Activated CD8-positive, alpha-beta memory T cell treated with anti-CD3 and anti-CD28 coated beads, Interleukin-2, amount 10 ng/mL, durations not matched to agents 7 days and 5 days (primary cell): ENCODE data around the gene ARMH1. TPM values are rescaled to one million over a fixed set of nuclear protein-coding genes. Genes with fewer than 3 reads are reported as not detected.

Experiments used
- ATAC-seq: fragments of 150-1000 bp; cut with Tn5 transposase; one replicate; pipeline ENCODE4 v1.10.0; 2021; ENCODE audit warnings: moderate library complexity
- CTCF ChIA-PET: fragments of 350-600 bp; sonication (Branson Sonifier 250); formaldehyde crosslinking; loops from one replicate; lab custom pipeline; 2021; ENCODE audit warnings: antibody characterized with exemption; lab: Charles Lee
- DNase-seq: peaks from one replicate; pipeline ENCODE4 v3.0.0-alpha.2; 2020
- H3K27ac Mint-ChIP-seq: one replicate; pipeline ENCODE4 v1.8.0; 2021; ENCODE audit warnings: mild to moderate bottlenecking, mixed read lengths
- H3K27me3 Mint-ChIP-seq: one replicate; pipeline ENCODE4 v1.8.0; 2021; ENCODE audit warnings: mixed read lengths
- H3K36me3 Mint-ChIP-seq: one replicate; pipeline ENCODE4 v1.8.0; 2021; ENCODE audit warnings: mild to moderate bottlenecking, mixed read lengths
- H3K4me1 Mint-ChIP-seq: one replicate; pipeline ENCODE4 v1.8.0; 2021; ENCODE audit warnings: mixed read lengths
- H3K4me3 Mint-ChIP-seq: one replicate; pipeline ENCODE4 v1.8.0; 2021; ENCODE audit warnings: mild to moderate bottlenecking, moderate library complexity, mixed read lengths
- H3K9me3 Mint-ChIP-seq: one replicate; pipeline ENCODE4 v1.8.0; 2022; ENCODE audit warnings: low read depth, mixed read lengths
- total RNA-seq, 2 experiments: library from RNA; stranded (reverse); gene quantifications; one replicate each; pipeline ENCODE4 v1.2.3, GENCODE V29; 2021

The ARMH1 gene
- total RNA-seq, 2 experiments from 2014 or later: 17.0 to 17.2 TPM

- H3K4me1 Mint-ChIP-seq: peaks cover 21% of the 10 kb centered on the region
- H3K9me3 Mint-ChIP-seq: no peaks in the 10 kb centered on the region
- H3K36me3 Mint-ChIP-seq: no peaks in the 10 kb centered on the region
- ATAC-seq (no peak), DNase-seq (no peak)
- no peak overlapping the region for H3K4me3 Mint-ChIP-seq
- CTCF ChIA-PET: interaction anchor here (3.7 kb wide), 1 partner anchor 8 kb away, joined by 18 read pairs; no protein-coding TSS in a partner anchor
- no peaks in the 10 kb centered on the region for H3K27me3 Mint-ChIP-seq
- no peak overlapping the region for H3K27ac Mint-ChIP-seq
Measured at GRCh38 chr1:44677201-44677766, 2.8 kb downstream of the ARMH1 start.

- ATAC-seq (no peak), DNase-seq (no peak)
- CTCF ChIA-PET: no interaction called here
- H3K36me3 Mint-ChIP-seq: no peaks in the 10 kb centered on the region
- no peak overlapping the region for H3K27ac Mint-ChIP-seq
- H3K4me3 Mint-ChIP-seq: no peak overlapping the region
- H3K9me3 Mint-ChIP-seq: no peaks in the 10 kb centered on the region
- H3K4me1 Mint-ChIP-seq: peaks cover 13% of the 10 kb centered on the region
- no peaks in the 10 kb centered on the region for H3K27me3 Mint-ChIP-seq
Measured at GRCh38 chr1:44678120-44678519, 3.6 kb downstream of the ARMH1 start.

GRCh38 chr1:44678626-44679025 lies 4.1 kb downstream of the ARMH1 start:
- Mint-ChIP-seq H3K27ac (no peak overlapping the region), H3K4me1 (peaks cover 8% of the 10 kb centered on the region), H3K36me3 (no peaks in the 10 kb centered on the region), H3K27me3 (no peaks in the 10 kb centered on the region), H3K4me3 (no peak overlapping the region), H3K9me3 (no peaks in the 10 kb centered on the region)
- no peak for DNase-seq
- CTCF ChIA-PET: no interaction called here
- ATAC-seq: no peak

- Mint-ChIP-seq H3K27me3 (no peaks in the 10 kb centered on the region), H3K36me3 (no peaks in the 10 kb centered on the region), H3K9me3 (no peaks in the 10 kb centered on the region), H3K27ac (no peak overlapping the region), H3K4me1 (peaks cover 15% of the 10 kb centered on the region), H3K4me3 (no peak overlapping the region)
- DNase-seq (no peak), ATAC-seq (no peak)
- CTCF ChIA-PET: no interaction called here
Measured at GRCh38 chr1:44679468-44679867, 5.0 kb downstream of the ARMH1 start.

- Mint-ChIP-seq H3K4me3 (no peak overlapping the region), H3K9me3 (no peaks in the 10 kb centered on the region), H3K27ac (no peak overlapping the region), H3K4me1 (peaks cover 15% of the 10 kb centered on the region), H3K36me3 (no peaks in the 10 kb centered on the region), H3K27me3 (no peaks in the 10 kb centered on the region)
- CTCF ChIA-PET: no interaction called here
- no peak for ATAC-seq
- DNase-seq: no peak
Measured at GRCh38 chr1:44681905-44682882, 7.7 kb downstream of the ARMH1 start.

GRCh38 chr1:44682883-44683265 lies 8.4 kb downstream of the ARMH1 start:
- Mint-ChIP-seq H3K4me3 (no peak overlapping the region), H3K9me3 (no peaks in the 10 kb centered on the region), H3K4me1 (peaks cover 15% of the 10 kb centered on the region), H3K27me3 (no peaks in the 10 kb centered on the region), H3K36me3 (no peaks in the 10 kb centered on the region), H3K27ac (no peak overlapping the region)
- ATAC-seq (no peak), DNase-seq (no peak)
- CTCF ChIA-PET: interaction anchor here (1.2 kb wide), 1 partner anchor 26 kb away, joined by 3 read pairs; no protein-coding TSS in a partner anchor

- DNase-seq (peak; percentile 45), ATAC-seq (peak; percentile 57)
- H3K36me3 Mint-ChIP-seq: no peaks in the 10 kb centered on the region
- H3K9me3 Mint-ChIP-seq: no peaks in the 10 kb centered on the region
- peak overlapping the region; percentile 44 for H3K27ac Mint-ChIP-seq
- no peaks in the 10 kb centered on the region for H3K27me3 Mint-ChIP-seq
- H3K4me1 Mint-ChIP-seq: peaks cover 15% of the 10 kb centered on the region
- CTCF ChIA-PET: interaction anchor here (0.8 to 5.1 kb wide), 4 partner anchors 9 to 37 kb away, joined by 3 to 18 read pairs (median 4); partner anchors contain the start of genes ARMH1 and TMEM53
- no peak overlapping the region for H3K4me3 Mint-ChIP-seq
Measured at GRCh38 chr1:44684525-44684924, 10.0 kb downstream of the ARMH1 start.

- CTCF ChIA-PET: interaction anchor here (0.7 to 5.1 kb wide), 4 partner anchors 10 to 37 kb away, joined by 3 to 18 read pairs (median 4); partner anchors contain the start of genes ARMH1 and TMEM53
- peaks cover under 1% of the 10 kb centered on the region for H3K27me3 Mint-ChIP-seq
- DNase-seq (no peak), ATAC-seq (no peak)
- H3K4me1 Mint-ChIP-seq: peaks cover 15% of the 10 kb centered on the region
- H3K36me3 Mint-ChIP-seq: no peaks in the 10 kb centered on the region
- H3K9me3 Mint-ChIP-seq: no peaks in the 10 kb centered on the region
- H3K4me3 Mint-ChIP-seq: no peak overlapping the region
- H3K27ac Mint-ChIP-seq: peak overlapping the region; percentile 44
Measured at GRCh38 chr1:44685218-44685617, 10.7 kb downstream of the ARMH1 start.

- Mint-ChIP-seq H3K27me3 (peaks cover 3% of the 10 kb centered on the region), H3K27ac (no peak overlapping the region), H3K4me3 (no peak overlapping the region), H3K4me1 (peaks cover 15% of the 10 kb centered on the region), H3K36me3 (no peaks in the 10 kb centered on the region), H3K9me3 (no peaks in the 10 kb centered on the region)
- no peak for DNase-seq
- CTCF ChIA-PET: interaction anchor here (1.0 to 5.1 kb wide), 3 partner anchors 11 to 33 kb away, joined by 3 to 18 read pairs (median 4); partner anchors contain the start of genes ARMH1 and TMEM53
- ATAC-seq: no peak
Measured at GRCh38 chr1:44685881-44686280, 11.4 kb downstream of the ARMH1 start.

- H3K9me3 Mint-ChIP-seq: no peaks in the 10 kb centered on the region
- no peak for DNase-seq
- peaks cover 19% of the 10 kb centered on the region for H3K4me1 Mint-ChIP-seq
- no peak overlapping the region for H3K4me3 Mint-ChIP-seq
- H3K36me3 Mint-ChIP-seq: no peaks in the 10 kb centered on the region
- no peak for ATAC-seq
- CTCF ChIA-PET: interaction anchor here (0.9 to 1.2 kb wide), 2 partner anchors 8 to 36 kb away, joined by 3 to 4 read pairs; no protein-coding TSS in a partner anchor
- H3K27ac Mint-ChIP-seq: no peak overlapping the region
- peaks cover 9% of the 10 kb centered on the region for H3K27me3 Mint-ChIP-seq
Measured at GRCh38 chr1:44688760-44689446, 14.4 kb downstream of the ARMH1 start.

- no peaks in the 10 kb centered on the region for H3K9me3 Mint-ChIP-seq
- no peak overlapping the region for H3K4me3 Mint-ChIP-seq
- ATAC-seq (no peak), DNase-seq (no peak)
- no peak overlapping the region for H3K27ac Mint-ChIP-seq
- no peaks in the 10 kb centered on the region for H3K36me3 Mint-ChIP-seq
- peaks cover 16% of the 10 kb centered on the region for H3K4me1 Mint-ChIP-seq
- peaks cover 9% of the 10 kb centered on the region for H3K27me3 Mint-ChIP-seq
- CTCF ChIA-PET: interaction anchor here (0.9 kb wide), 1 partner anchor 37 kb away, joined by 4 read pairs; no protein-coding TSS in a partner anchor
Measured at GRCh38 chr1:44689447-44689765, 14.9 kb downstream of the ARMH1 start.

- Mint-ChIP-seq H3K36me3 (peaks cover 2% of the 10 kb centered on the region), H3K4me1 (peaks cover 25% of the 10 kb centered on the region), H3K9me3 (no peaks in the 10 kb centered on the region), H3K4me3 (no peak overlapping the region), H3K27me3 (peaks cover 9% of the 10 kb centered on the region), H3K27ac (no peak overlapping the region)
- CTCF ChIA-PET: interaction anchor here (2.0 kb wide), 1 partner anchor 16 kb away, joined by 5 read pairs; no protein-coding TSS in a partner anchor
- no peak for DNase-seq
- peak; percentile 65 for ATAC-seq
Measured at GRCh38 chr1:44693159-44693558, 18.6 kb downstream of the ARMH1 start.

- Mint-ChIP-seq H3K4me3 (no peak overlapping the region), H3K27ac (no peak overlapping the region), H3K36me3 (peaks cover 2% of the 10 kb centered on the region), H3K9me3 (no peaks in the 10 kb centered on the region), H3K27me3 (peaks cover 9% of the 10 kb centered on the region), H3K4me1 (peaks cover 25% of the 10 kb centered on the region)
- ATAC-seq (no peak), DNase-seq (no peak)
- CTCF ChIA-PET: no interaction called here
Measured at GRCh38 chr1:44693900-44694299, 19.4 kb downstream of the ARMH1 start.
